Kidney (tissue), 14 donors: ENCODE measurements around the gene FSD1L. TPM values are rescaled to one million over a fixed set of nuclear protein-coding genes. Genes with fewer than 3 reads are reported as not detected.
"Not testable (repeated sequence)": the region's sequence is repeated elsewhere in the genome, so short reads cannot be mapped to it uniquely, and the experiment has no call there.

Experiments used
- DNase-seq, 5 donors: peaks; one replicate each; pipeline ENCODE4 v3.0.0-alpha.2; 2013 to 2020
- FAIRE-seq: peaks from 2 replicates; lab custom pipeline; 2012; peaks lifted over from hg19 to GRCh38; lab: Jason Lieb, UNC
- H3K27ac ChIP-seq, 2 donors: one replicate each; pipeline ENCODE4 v1.7.0; 2013; ENCODE audit warnings: low read depth in 2 of 2, low read length in 2 of 2, inconsistent platforms in 1 of 2
- H3K27me3 ChIP-seq: one replicate; pipeline ENCODE4 v1.7.1; 2013; ENCODE audit warnings: low read length, inconsistent platforms; ENCODE audit not compliant: control insufficient read depth, insufficient read depth
- H3K36me3 ChIP-seq, 3 donors: one replicate each; pipeline versions ENCODE4 v1.7.0 to v1.7.1; 2013; ENCODE audit warnings: low read length in 3 of 3, control low read depth in 1 of 3, inconsistent platforms in 1 of 3; ENCODE audit not compliant: insufficient read depth in 3 of 3, control insufficient read depth in 2 of 3
- H3K4me1 ChIP-seq, 3 donors: one replicate each; pipeline versions ENCODE4 v1.7.0 to v1.7.1; 2013; ENCODE audit warnings: low read length in 3 of 3, inconsistent platforms in 1 of 3, low read depth in 1 of 3; ENCODE audit not compliant: control insufficient read depth in 2 of 3, insufficient read depth in 2 of 3
- H3K4me3 ChIP-seq, 3 donors: one replicate each; pipeline versions ENCODE4 v1.7.0 to v1.8.1; 2013; ENCODE audit warnings: low read length in 3 of 3, control low read depth in 1 of 3, inconsistent platforms in 1 of 3
- H3K9ac ChIP-seq, 3 donors: one replicate each; pipeline versions ENCODE4 v1.7.0 to v1.7.1; 2013; ENCODE audit warnings: low read length in 3 of 3, control low read depth in 1 of 3, inconsistent platforms in 1 of 3
- H3K9me3 ChIP-seq, 3 donors: one replicate each; pipeline versions ENCODE4 v1.7.0 to v1.7.1; 2013; ENCODE audit warnings: low read length in 3 of 3, control low read depth in 1 of 3, inconsistent platforms in 1 of 3; ENCODE audit not compliant: control insufficient read depth in 2 of 3, insufficient read depth in 1 of 3
- intact Hi-C: fragments of 100-400 bp; cut with DNase I; formaldehyde crosslinking; loops from one replicate; pipeline ENCODE4 v1.11.1; 2022
- polyA plus RNA-seq: library from polyadenylated mRNA; stranded (reverse); fragments of 350-450 nt; fragmentation: Illumina TruSeq; extraction: RNeasy Lipid Tissue Mini Kit (QIAGEN cat#74804); gene quantifications from one replicate; pipeline ENCODE4 v1.2.3, GENCODE V29; 2014; ENCODE audit warnings: low read depth, low replicate concordance; ENCODE audit not compliant: insufficient read depth
- total RNA-seq: library from RNA; stranded (reverse); fragmentation: NEBNext Ultra II Directional; extraction: Animal tissue kit (Norgen Biotek cat#: 25700); gene quantifications from one replicate; pipeline ENCODE4 v1.2.1, GENCODE V29; 2021
- TF ChIP-seq, protein P1 (sequence below): IDR thresholded peaks from 3 replicates; pipeline ENCODE4 v1.5.1; 2012; ENCODE audit warnings: mild to moderate bottlenecking, moderate library complexity, borderline replicate concordance; ENCODE audit not compliant: insufficient read depth; ENCODE audit errors: extremely low read depth
- donor health status: control.
- donor health status: control.
- donor health status: control.
- donor health status: control.
- donor health status: control.
- donor health status: DM: yes; HTN: yes; CAD: no.
- donor health status: Normal renal cell carcinoma (clear cell type).

Gene FSD1L
- total and polyA plus RNA-seq, 2 donors from 2014 or later, result 1.4 to 13.2 TPM

DNA sequence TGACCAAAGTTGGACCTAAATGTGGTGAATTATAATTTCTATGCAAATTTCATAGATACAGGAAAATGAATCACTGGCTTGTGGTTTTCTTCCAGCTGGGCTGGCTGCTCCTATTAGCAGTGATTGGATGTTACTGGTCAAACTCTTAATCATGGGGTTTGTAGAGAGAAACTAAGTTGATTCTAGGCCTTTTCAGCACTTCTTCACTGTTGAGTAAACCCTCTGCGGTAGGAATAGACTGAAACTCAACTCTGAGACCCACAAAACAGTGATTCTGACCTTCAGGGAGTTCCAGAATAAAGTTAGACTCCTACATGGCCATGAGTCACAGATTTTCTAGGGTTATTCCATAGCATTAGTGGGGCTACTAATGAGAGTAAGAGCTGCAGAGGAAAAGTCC lies 62.2 kb downstream of the FSD1L start:
- TF ChIP-seq, protein P1, sequence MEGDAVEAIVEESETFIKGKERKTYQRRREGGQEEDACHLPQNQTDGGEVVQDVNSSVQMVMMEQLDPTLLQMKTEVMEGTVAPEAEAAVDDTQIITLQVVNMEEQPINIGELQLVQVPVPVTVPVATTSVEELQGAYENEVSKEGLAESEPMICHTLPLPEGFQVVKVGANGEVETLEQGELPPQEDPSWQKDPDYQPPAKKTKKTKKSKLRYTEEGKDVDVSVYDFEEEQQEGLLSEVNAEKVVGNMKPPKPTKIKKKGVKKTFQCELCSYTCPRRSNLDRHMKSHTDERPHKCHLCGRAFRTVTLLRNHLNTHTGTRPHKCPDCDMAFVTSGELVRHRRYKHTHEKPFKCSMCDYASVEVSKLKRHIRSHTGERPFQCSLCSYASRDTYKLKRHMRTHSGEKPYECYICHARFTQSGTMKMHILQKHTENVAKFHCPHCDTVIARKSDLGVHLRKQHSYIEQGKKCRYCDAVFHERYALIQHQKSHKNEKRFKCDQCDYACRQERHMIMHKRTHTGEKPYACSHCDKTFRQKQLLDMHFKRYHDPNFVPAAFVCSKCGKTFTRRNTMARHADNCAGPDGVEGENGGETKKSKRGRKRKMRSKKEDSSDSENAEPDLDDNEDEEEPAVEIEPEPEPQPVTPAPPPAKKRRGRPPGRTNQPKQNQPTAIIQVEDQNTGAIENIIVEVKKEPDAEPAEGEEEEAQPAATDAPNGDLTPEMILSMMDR, result no peak
- FAIRE-seq, result no peak
- Histone ChIP-seq H3K9me3 (no peaks in the 10 kb centered on the region), H3K36me3 (peaks cover 0 to 3% (median 2%) of the 10 kb centered on the region in 3 donors), H3K27ac (no peak overlapping the region), H3K4me3 (no peak overlapping the region), H3K27me3 (no peaks in the 10 kb centered on the region), H3K4me1 (no peaks in the 10 kb centered on the region), H3K9ac (no peak overlapping the region)
- intact Hi-C loops, result no loop called here
- no peak for DNase-seq

DNA sequence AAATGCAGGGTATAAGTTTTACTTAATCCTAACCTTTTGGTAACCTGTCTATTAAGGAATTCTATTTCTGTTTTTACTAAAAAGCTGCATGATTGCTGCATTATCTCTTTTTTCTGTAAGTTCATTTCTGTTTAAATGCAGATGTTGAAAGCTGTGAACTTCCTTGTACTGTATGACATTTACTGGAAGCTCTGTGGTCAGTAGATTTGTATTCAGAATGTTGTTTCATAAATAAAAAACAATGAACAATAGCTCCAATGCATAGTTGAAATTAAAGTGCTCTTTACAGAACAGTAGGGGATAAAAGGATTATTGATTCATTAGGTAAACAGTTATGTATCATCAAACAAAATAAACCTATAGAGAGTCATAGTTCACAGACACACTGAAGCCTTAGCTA lies 63.6 kb downstream of the FSD1L start:
- Histone ChIP-seq H3K4me3 (no peak overlapping the region), H3K9me3 (no peaks in the 10 kb centered on the region), H3K27ac (no peak overlapping the region), H3K36me3 (peaks cover 0 to 3% (median 2%) of the 10 kb centered on the region in 3 donors), H3K4me1 (no peaks in the 10 kb centered on the region), H3K9ac (no peak overlapping the region), H3K27me3 (no peaks in the 10 kb centered on the region)
- FAIRE-seq (no peak), DNase-seq (no peak)
- TF ChIP-seq, protein P1, result no peak
- intact Hi-C loops, result no loop called here

DNA sequence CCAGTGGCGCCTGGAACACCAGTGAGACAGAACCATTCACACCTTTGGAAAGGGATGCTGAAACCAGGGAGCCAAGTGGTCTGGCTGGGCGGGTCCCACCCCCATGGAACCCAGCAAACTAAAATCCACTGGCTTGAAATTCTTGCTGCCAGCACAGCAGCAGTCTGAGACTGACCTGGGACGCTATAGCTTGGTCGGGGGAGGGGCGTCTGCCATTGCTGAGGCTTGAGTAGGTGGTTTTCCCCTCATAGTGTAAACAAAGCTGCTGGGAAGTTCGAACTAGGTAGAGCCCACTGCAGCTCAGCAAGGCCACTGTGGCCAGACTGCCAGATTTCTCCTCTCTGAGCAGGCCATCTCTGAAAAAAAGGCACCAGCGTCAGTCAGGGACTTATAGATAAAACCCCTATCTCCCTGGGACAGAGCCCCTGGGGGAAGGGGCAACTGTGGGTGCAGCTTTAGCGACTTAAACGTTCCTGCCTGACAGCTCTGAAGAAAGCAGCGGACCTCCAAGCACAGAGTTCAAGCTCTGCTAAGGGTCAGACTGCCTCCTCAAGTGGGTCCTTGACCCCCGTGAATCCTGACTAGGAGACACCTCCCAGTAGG lies 68.1 kb downstream of the FSD1L start:
- peaks cover 0 to 3% (median 0%) of the 10 kb centered on the region in 3 donors for H3K36me3 ChIP-seq
- TF ChIP-seq, protein P1, result no peak
- no peak overlapping the region for H3K9ac ChIP-seq
- H3K4me1 ChIP-seq, result no peaks in the 10 kb centered on the region
- H3K9me3 ChIP-seq, result no peaks in the 10 kb centered on the region
- H3K4me3 ChIP-seq, result no peak overlapping the region
- H3K27me3 ChIP-seq, result no peaks in the 10 kb centered on the region
- H3K27ac ChIP-seq, result no peak overlapping the region
- intact Hi-C loops, result no loop called here
- DNase-seq, result no peak
- no peak for FAIRE-seq

DNA sequence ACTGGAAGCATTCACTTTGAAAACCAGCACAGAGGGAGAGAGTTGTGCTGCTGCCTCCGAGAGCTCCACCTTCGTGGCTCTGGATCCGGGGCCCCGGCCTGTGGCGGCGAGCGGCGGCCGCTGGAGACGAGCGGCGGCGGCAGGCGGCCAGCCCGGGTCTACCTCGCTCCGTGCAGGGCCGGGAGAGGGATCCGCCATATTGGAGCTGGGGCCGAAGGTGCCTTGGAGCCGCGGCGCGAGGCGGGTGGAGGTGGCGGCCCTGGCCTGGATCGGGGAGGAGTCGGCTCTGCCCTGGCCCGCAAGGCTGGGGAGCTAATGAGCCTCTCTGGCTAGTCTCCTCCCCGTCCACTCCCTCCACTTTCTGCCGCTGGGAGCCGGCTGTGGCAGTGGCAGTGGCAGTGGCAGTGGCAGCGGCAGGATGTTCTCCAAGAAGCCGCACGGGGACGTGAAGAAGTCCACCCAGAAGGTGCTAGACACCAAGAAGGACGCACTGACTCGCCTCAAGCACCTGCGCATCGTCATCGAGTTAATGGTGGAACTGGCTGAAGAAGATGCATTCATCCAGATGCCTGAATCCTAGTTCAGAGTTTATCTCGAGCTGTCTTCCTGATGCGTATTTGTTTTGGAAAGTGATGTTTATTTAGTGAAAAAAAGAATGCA lies 72.0 kb downstream of the FSD1L start:
- intact Hi-C loops, H3K9me3 ChIP-seq, H3K4me1 ChIP-seq, H3K27ac ChIP-seq, H3K27me3 ChIP-seq, H3K4me3 ChIP-seq, H3K9ac ChIP-seq, H3K36me3 ChIP-seq, FAIRE-seq: not testable (repeated sequence)
- DNase-seq, result peak in 3 of 5 donors; percentile 31 to 71 (median 36)

DNA sequence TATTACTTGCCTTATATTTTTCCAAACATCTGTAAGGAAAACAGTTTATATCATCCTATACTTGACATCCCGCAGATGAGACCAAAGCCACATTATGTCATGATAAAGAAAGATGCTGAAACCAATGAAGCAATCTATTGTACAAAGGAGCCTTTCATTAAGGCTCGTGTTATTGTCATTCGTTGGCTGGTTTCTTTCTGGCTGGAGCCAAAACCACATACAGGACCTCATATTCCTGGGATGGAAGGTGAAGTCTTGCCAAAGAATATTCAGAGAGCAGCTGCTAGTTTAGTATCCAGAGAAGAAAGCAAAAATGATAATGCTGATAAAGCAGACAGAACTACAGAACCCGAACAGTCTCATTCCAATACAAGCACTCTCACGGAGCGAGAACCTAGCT lies 73.2 kb downstream of the FSD1L start:
- H3K4me1 ChIP-seq, H3K9me3 ChIP-seq, H3K9ac ChIP-seq, H3K27me3 ChIP-seq, FAIRE-seq, H3K27ac ChIP-seq, intact Hi-C loops, H3K4me3 ChIP-seq, H3K36me3 ChIP-seq, DNase-seq: not testable (repeated sequence)
